D721Med (cell line): ENCODE data around the gene GSTT2.

ENCODE experiments used
- DNase-seq: peaks from one replicate; pipeline ENCODE4 v3.0.0; 2011; ENCODE audit warnings: low spot score; ENCODE audit not compliant: insufficient read length
- FAIRE-seq: peaks from 2 replicates; lab custom pipeline; 2011; peaks lifted over from hg19 to GRCh38; lab: Jason Lieb, UNC
- TF ChIP-seq, protein P1 (sequence below): IDR thresholded peaks from 2 replicates; pipeline ENCODE4 v1.5.1; 2012; ENCODE audit warnings: mild to moderate bottlenecking, control low read depth; ENCODE audit not compliant: insufficient read depth; ENCODE audit errors: missing control alignments

GSTT2 gene

GRCh38 chr22:24008381-24009226 is 28.7 kb downstream of the GSTT2 start:
- TF ChIP-seq, protein P1, sequence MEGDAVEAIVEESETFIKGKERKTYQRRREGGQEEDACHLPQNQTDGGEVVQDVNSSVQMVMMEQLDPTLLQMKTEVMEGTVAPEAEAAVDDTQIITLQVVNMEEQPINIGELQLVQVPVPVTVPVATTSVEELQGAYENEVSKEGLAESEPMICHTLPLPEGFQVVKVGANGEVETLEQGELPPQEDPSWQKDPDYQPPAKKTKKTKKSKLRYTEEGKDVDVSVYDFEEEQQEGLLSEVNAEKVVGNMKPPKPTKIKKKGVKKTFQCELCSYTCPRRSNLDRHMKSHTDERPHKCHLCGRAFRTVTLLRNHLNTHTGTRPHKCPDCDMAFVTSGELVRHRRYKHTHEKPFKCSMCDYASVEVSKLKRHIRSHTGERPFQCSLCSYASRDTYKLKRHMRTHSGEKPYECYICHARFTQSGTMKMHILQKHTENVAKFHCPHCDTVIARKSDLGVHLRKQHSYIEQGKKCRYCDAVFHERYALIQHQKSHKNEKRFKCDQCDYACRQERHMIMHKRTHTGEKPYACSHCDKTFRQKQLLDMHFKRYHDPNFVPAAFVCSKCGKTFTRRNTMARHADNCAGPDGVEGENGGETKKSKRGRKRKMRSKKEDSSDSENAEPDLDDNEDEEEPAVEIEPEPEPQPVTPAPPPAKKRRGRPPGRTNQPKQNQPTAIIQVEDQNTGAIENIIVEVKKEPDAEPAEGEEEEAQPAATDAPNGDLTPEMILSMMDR: no peak
- DNase-seq: no peak
- no peak for FAIRE-seq

DNA sequence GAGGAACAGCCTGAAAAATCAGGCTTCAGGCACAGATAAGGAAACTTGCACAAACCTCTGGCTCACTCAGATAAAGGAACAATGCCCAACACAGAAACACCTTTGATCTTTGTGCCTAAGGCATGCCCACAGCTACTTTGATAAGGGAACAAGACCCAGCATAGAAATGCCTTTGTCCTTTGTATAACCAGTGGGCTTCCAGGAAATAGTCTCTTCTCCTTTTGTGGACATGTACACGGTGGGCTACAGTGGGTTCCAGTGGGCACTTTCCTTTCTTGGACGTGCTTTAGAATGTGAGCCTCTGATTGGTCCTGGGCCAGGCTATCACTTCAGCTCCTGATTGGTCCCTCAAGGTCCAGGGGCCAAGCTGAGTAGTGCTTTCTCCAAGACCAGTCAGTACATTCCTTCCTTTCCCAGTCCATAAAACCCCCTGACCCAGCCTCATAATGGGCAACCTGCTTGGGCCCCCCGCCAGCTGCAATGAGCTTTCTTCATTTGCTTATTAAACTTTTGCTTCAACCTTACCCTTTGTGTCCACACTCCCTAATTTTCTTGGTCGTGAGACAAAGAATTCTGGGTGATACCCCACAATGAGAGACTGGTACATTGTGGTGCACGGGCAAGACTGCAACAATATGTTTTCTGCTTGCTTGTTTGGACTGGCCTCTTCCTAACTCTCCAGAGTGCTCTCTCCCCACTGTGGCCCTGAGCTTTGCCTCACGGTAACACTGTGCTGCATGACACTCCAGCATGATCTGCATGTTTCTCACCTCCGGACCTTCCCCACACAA is 29.5 kb downstream of the GSTT2 start:
- DNase-seq: no peak
- TF ChIP-seq, protein P1: no peak
- FAIRE-seq: no peak

- TF ChIP-seq, protein P1: no peak
- FAIRE-seq (no peak), DNase-seq (no peak)
These were observed 30.1 kb downstream of the GSTT2 start for GRCh38 chr22:24010018-24010391.

DNA sequence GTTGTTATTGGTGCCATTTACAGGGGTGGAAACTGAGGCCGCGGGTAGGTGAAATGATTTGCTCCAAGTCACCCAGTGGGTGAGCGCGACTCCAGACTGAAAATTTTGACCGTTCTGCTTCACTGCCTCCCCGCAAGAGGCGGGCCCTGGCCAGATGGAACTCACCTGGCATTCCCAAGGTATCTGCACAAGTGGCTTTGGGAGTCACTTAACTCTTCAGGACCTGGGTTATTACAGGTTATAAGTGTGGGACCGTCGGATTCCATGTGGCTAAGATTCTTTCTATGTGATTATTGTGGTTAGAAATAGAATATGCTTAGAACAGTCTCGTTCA is 31.8 kb downstream of the GSTT2 start:
- TF ChIP-seq, protein P1: no peak
- no peak for FAIRE-seq
- DNase-seq: no peak

GRCh38 chr22:24016156-24016555 is 36.2 kb downstream of the GSTT2 start:
- DNase-seq (no peak), FAIRE-seq (peak; percentile 61)
- TF ChIP-seq, protein P1: no peak

GRCh38 chr22:24021304-24021703 is 41.4 kb downstream of the GSTT2 start:
- DNase-seq (no peak), FAIRE-seq (no peak)
- TF ChIP-seq, protein P1: no peak

DNA sequence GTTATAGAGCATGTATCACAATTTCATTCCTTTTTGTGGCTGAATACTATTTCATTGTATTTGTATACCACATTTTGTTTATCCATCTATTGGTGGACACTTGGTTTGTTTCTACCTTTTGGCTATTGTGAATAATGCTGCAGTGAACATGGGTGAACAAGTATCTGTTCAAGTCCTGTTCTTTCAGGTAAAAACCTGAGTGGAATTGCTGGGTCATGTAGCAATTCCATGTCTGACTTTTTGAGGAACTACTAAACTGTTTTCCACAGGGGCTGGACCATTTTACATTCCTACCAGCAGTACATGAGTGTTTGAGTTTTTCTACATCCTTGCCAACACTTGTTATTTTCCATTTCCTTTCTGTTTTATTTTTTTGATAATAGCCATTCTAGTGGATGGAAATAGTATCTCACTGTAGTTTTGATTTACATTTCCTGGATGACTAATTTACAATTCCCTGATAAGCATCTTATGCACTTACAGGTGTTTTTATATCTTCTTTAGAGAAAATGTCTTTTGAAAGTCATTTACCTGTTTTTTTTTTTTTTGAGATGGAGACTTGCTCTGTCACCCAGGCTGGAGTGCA is 43.4 kb downstream of the GSTT2 start:
- DNase-seq (no peak), FAIRE-seq (no peak)
- TF ChIP-seq, protein P1: no peak
